ENCODE measurements around the gene GNB1L. TPM values are rescaled to one million over a fixed set of nuclear protein-coding genes. Genes with fewer than 3 reads are reported as not detected.
A peak's percentile ranks its signal among the peaks of the same experiment; 100 is the strongest.

Gene GNB1L
- total RNA-seq, 1 donor, result 4.0 TPM

- Histone ChIP-seq H3K4me2 (ENCODE audit: insufficient read depth, low read length) (no peak overlapping the region), H3K4me3 (ENCODE audit: insufficient read depth, low read length) (no peak overlapping the region), H3K36me3 (ENCODE audit: insufficient read depth, low read length) (no peaks in the 10 kb centered on the region), H3K27ac (ENCODE audit: low read depth, low read length) (no peak overlapping the region), H4K20me1 (ENCODE audit: insufficient read depth, low read length) (no peaks in the 10 kb centered on the region), H2AFZ (ENCODE audit: low read length) (no peak overlapping the region), H3K9me3 (ENCODE audit: low read depth, low read length) (no peaks in the 10 kb centered on the region), H3K4me1 (ENCODE audit: insufficient read depth, low read length) (no peaks in the 10 kb centered on the region), H3K79me2 (ENCODE audit: insufficient read depth, low read length) (no peaks in the 10 kb centered on the region), H3K27me3 (ENCODE audit: insufficient read depth, low read length) (no peaks in the 10 kb centered on the region)
- no peak for TF ChIP-seq CTCF (IDR thresholded peaks at IDR 0.05; ENCODE audit: extremely low read depth, low read depth, low read length)
- no peak for DNase-seq (ENCODE audit: insufficient read length, low spot score, missing footprints)
Observed at GRCh38 chr22:19821523-19822300, 33.0 kb downstream of the GNB1L start.

- H3K36me3 ChIP-seq (ENCODE audit: insufficient read depth, low read length), result no peaks in the 10 kb centered on the region
- H2AFZ ChIP-seq (ENCODE audit: low read length), result no peak overlapping the region
- H3K27ac ChIP-seq (ENCODE audit: low read depth, low read length), result no peak overlapping the region
- H3K4me2 ChIP-seq (ENCODE audit: insufficient read depth, low read length), result no peak overlapping the region
- no peaks in the 10 kb centered on the region for H3K79me2 ChIP-seq (ENCODE audit: insufficient read depth, low read length)
- H3K4me1 ChIP-seq (ENCODE audit: insufficient read depth, low read length), result no peaks in the 10 kb centered on the region
- peak; percentile 67 for DNase-seq (ENCODE audit: insufficient read length, low spot score, missing footprints)
- TF ChIP-seq CTCF (IDR thresholded peaks at IDR 0.05; ENCODE audit: extremely low read depth, low read depth, low read length), result no peak
- H3K27me3 ChIP-seq (ENCODE audit: insufficient read depth, low read length), result no peaks in the 10 kb centered on the region
- H3K9me3 ChIP-seq (ENCODE audit: low read depth, low read length), result no peaks in the 10 kb centered on the region
- H4K20me1 ChIP-seq (ENCODE audit: insufficient read depth, low read length), result no peaks in the 10 kb centered on the region
- no peak overlapping the region for H3K4me3 ChIP-seq (ENCODE audit: insufficient read depth, low read length)
Observed at GRCh38 chr22:19820880-19821522, 33.7 kb downstream of the GNB1L start.

- Histone ChIP-seq H3K4me1 (ENCODE audit: insufficient read depth, low read length) (no peaks in the 10 kb centered on the region), H2AFZ (ENCODE audit: low read length) (no peak overlapping the region), H3K79me2 (ENCODE audit: insufficient read depth, low read length) (no peaks in the 10 kb centered on the region), H3K4me3 (ENCODE audit: insufficient read depth, low read length) (no peak overlapping the region), H3K27ac (ENCODE audit: low read depth, low read length) (no peak overlapping the region), H3K36me3 (ENCODE audit: insufficient read depth, low read length) (no peaks in the 10 kb centered on the region), H4K20me1 (ENCODE audit: insufficient read depth, low read length) (no peaks in the 10 kb centered on the region), H3K27me3 (ENCODE audit: insufficient read depth, low read length) (no peaks in the 10 kb centered on the region), H3K4me2 (ENCODE audit: insufficient read depth, low read length) (no peak overlapping the region), H3K9me3 (ENCODE audit: low read depth, low read length) (no peaks in the 10 kb centered on the region)
- no peak for TF ChIP-seq CTCF (IDR thresholded peaks at IDR 0.05; ENCODE audit: extremely low read depth, low read depth, low read length)
- DNase-seq (ENCODE audit: insufficient read length, low spot score, missing footprints), result peak; percentile 22
Observed at GRCh38 chr22:19819911-19820879, 34.5 kb downstream of the GNB1L start.
